ENCODE data around the gene CNGB1. TPM values are rescaled to one million over a fixed set of nuclear protein-coding genes. Genes with fewer than 3 reads are reported as not detected.

CNGB1 gene
- total RNA-seq, 3 donors from 2014 or later: 0.14 to 2.0 (median 0.55) TPM

- ATAC-seq: no peak
- Histone ChIP-seq H3K4me3 (no peak overlapping the region), H3K9me3 (no peaks in the 10 kb centered on the region), H3K36me3 (ENCODE audit: low read depth) (no peaks in the 10 kb centered on the region), H3K4me1 (ENCODE audit: low read depth) (no peaks in the 10 kb centered on the region)
- no peak for TF ChIP-seq CTCF (IDR thresholded peaks at IDR 0.05)
- intact Hi-C loops (cut with DNase I, micrococcal nuclease): no loop called here
- DNase-seq: no peak
These were observed 22.5 kb upstream of the CNGB1 start for GRCh38 chr16:57993438-57993837.

GRCh38 chr16:57992084-57992483, 21.2 kb upstream of the CNGB1 start:
- intact Hi-C loops (cut with DNase I, micrococcal nuclease): no loop called here
- no peaks in the 10 kb centered on the region for H3K9me3 ChIP-seq
- DNase-seq: no peak
- TF ChIP-seq CTCF (IDR thresholded peaks at IDR 0.05): no peak
- H3K4me1 ChIP-seq (ENCODE audit: low read depth): no peaks in the 10 kb centered on the region
- ATAC-seq: no peak
- no peaks in the 10 kb centered on the region for H3K36me3 ChIP-seq (ENCODE audit: low read depth)
- H3K4me3 ChIP-seq: no peak overlapping the region

- H3K36me3 ChIP-seq (ENCODE audit: low read depth): no peaks in the 10 kb centered on the region
- intact Hi-C loops (cut with DNase I, micrococcal nuclease): no loop called here
- H3K9me3 ChIP-seq: no peaks in the 10 kb centered on the region
- no peak overlapping the region for H3K4me3 ChIP-seq
- H3K4me1 ChIP-seq (ENCODE audit: low read depth): no peaks in the 10 kb centered on the region
- DNase-seq (no peak), ATAC-seq (no peak)
- TF ChIP-seq CTCF (IDR thresholded peaks at IDR 0.05): no peak
These were observed 20.7 kb upstream of the CNGB1 start for GRCh38 chr16:57991551-57992059.

- no peak for DNase-seq
- intact Hi-C loops (cut with DNase I, micrococcal nuclease): no loop called here
- Histone ChIP-seq H3K4me1 (ENCODE audit: low read depth) (no peaks in the 10 kb centered on the region), H3K4me3 (no peak overlapping the region), H3K36me3 (ENCODE audit: low read depth) (no peaks in the 10 kb centered on the region), H3K9me3 (no peaks in the 10 kb centered on the region)
- ATAC-seq: no peak
- no peak for TF ChIP-seq CTCF (IDR thresholded peaks at IDR 0.05)
These were observed 18.0 kb upstream of the CNGB1 start for GRCh38 chr16:57988929-57989328.

- no peak for TF ChIP-seq CTCF (IDR thresholded peaks at IDR 0.05)
- no peaks in the 10 kb centered on the region for H3K9me3 ChIP-seq
- ATAC-seq (no peak), DNase-seq (peak in 1 of 3 donors; percentile 10)
- H3K4me3 ChIP-seq: no peak overlapping the region
- no peaks in the 10 kb centered on the region for H3K4me1 ChIP-seq (ENCODE audit: low read depth)
- no peaks in the 10 kb centered on the region for H3K36me3 ChIP-seq (ENCODE audit: low read depth)
- intact Hi-C loops (cut with DNase I, micrococcal nuclease): no loop called here
These were observed 16.7 kb upstream of the CNGB1 start for GRCh38 chr16:57987441-57988177.

Measured in mucosa of descending colon (tissue), 3 donors.